GM06990 (cell line): Measurements from ENCODE around the gene OTUB2.

Experiments
- DNase-seq: peaks from one replicate; pipeline ENCODE4 v3.0.0-alpha.2; 2011; ENCODE audit not compliant: insufficient read length; ENCODE audit errors: extremely low read depth
- H3K27me3 ChIP-seq: replicated peaks from 2 replicates; pipeline ENCODE4 v1.6.0; 2011; ENCODE audit warnings: low read length; ENCODE audit not compliant: control insufficient read depth, insufficient read depth
- H3K36me3 ChIP-seq: 2 replicates; pipeline ENCODE4 v1.5.1; 2011; ENCODE audit warnings: low read length; ENCODE audit not compliant: control insufficient read depth, insufficient read depth
- H3K4me3 ChIP-seq: replicated peaks from 2 replicates; pipeline ENCODE4 v1.5.1; 2011; ENCODE audit warnings: low read depth, mild to moderate bottlenecking, control low read depth, low read length
- CTCF ChIP-seq: IDR thresholded peaks from 2 replicates; pipeline ENCODE4 v1.5.1; 2011; ENCODE audit warnings: low read length, control low read depth, mild to moderate bottlenecking, inconsistent platforms; ENCODE audit not compliant: insufficient read depth, poor library complexity, severe bottlenecking

OTUB2 gene

GRCh38 chr14:94074534-94074933 is 48.4 kb downstream of the OTUB2 start:
- Histone ChIP-seq H3K4me3 (no peak overlapping the region), H3K27me3 (no peaks in the 10 kb centered on the region), H3K36me3 (peaks cover 1% of the 10 kb centered on the region)
- no peak for DNase-seq
- no peak for TF ChIP-seq CTCF

GRCh38 chr14:94075008-94075407 is 48.9 kb downstream of the OTUB2 start:
- no peak overlapping the region for H3K4me3 ChIP-seq
- H3K36me3 ChIP-seq = peaks cover 1% of the 10 kb centered on the region
- no peak for DNase-seq
- TF ChIP-seq CTCF = no peak
- H3K27me3 ChIP-seq = no peaks in the 10 kb centered on the region

GRCh38 chr14:94077111-94077821 is 51.1 kb downstream of the OTUB2 start:
- H3K36me3 ChIP-seq = peaks cover 1% of the 10 kb centered on the region
- H3K4me3 ChIP-seq = no peak overlapping the region
- no peak for DNase-seq
- H3K27me3 ChIP-seq = no peaks in the 10 kb centered on the region
- no peak for TF ChIP-seq CTCF

- peaks cover 1% of the 10 kb centered on the region for H3K36me3 ChIP-seq
- no peak for TF ChIP-seq CTCF
- no peak for DNase-seq
- H3K27me3 ChIP-seq = no peaks in the 10 kb centered on the region
- no peak overlapping the region for H3K4me3 ChIP-seq
Measured at GRCh38 chr14:94077823-94078222, 51.7 kb downstream of the OTUB2 start.

GRCh38 chr14:94079891-94080620 is 53.9 kb downstream of the OTUB2 start:
- no peak for TF ChIP-seq CTCF
- no peak for DNase-seq
- Histone ChIP-seq H3K4me3 (peak overlapping the region; percentile 90), H3K36me3 (peaks cover 1% of the 10 kb centered on the region), H3K27me3 (no peaks in the 10 kb centered on the region)
